Measurements from ENCODE around the gene RALGAPA2. TPM values are rescaled to one million over a fixed set of nuclear protein-coding genes. Genes with fewer than 3 reads are reported as not detected.

Gene RALGAPA2
- total and polyA plus RNA-seq, 2 donors (not counting 1 experiment from before 2014, with no cell fraction given): 1.2 to 7.6 TPM

- no peaks in the 10 kb centered on the region for H3K4me1 ChIP-seq (ENCODE audit: control insufficient read depth, extremely low read depth, insufficient read depth, low read length)
- H2AFZ ChIP-seq (ENCODE audit: low read length): no peak overlapping the region
- no peak overlapping the region for H3K4me2 ChIP-seq (ENCODE audit: extremely low read depth, insufficient read depth, low read length)
- H3K79me2 ChIP-seq (ENCODE audit: control insufficient read depth, insufficient read depth, low read length): no peaks in the 10 kb centered on the region
- H4K20me1 ChIP-seq (ENCODE audit: control insufficient read depth, extremely low read depth, insufficient read depth, low read length): no peaks in the 10 kb centered on the region
- no peaks in the 10 kb centered on the region for H3K9me3 ChIP-seq (ENCODE audit: control insufficient read depth, insufficient read depth, low read depth, low read length)
- TF ChIP-seq CTCF (conservative IDR thresholded peaks at IDR 0.05 in 1 of 2, IDR thresholded peaks at IDR 0.05 in 1 of 2; ENCODE audit: low read depth in 1 of 2, low read length in 2 of 2) (no peak), EZH2 (IDR thresholded peaks at IDR 0.05; ENCODE audit: low read length, missing control alignments) (no peak)
- H3K36me3 ChIP-seq (ENCODE audit: control insufficient read depth, insufficient read depth, low read length): no peaks in the 10 kb centered on the region
- H3K9ac ChIP-seq (ENCODE audit: insufficient read depth, low read length): no peak overlapping the region
- H3K27ac ChIP-seq (ENCODE audit: insufficient read depth, low read length): no peak overlapping the region
- no peak for DNase-seq (ENCODE audit: low read depth in 2 of 2)
- no peak overlapping the region for H3K4me3 ChIP-seq (replicated peaks in 1 of 4; ENCODE audit: control extremely low read depth in 1 of 4, insufficient read depth in 1 of 4, low read depth in 3 of 4, low read length in 4 of 4)
- no peaks in the 10 kb centered on the region for H3K27me3 ChIP-seq (ENCODE audit: control insufficient read depth, insufficient read depth, low read length)
These were observed 239.7 kb downstream of the RALGAPA2 start for GRCh38 chr20:20472684-20473274.

- Histone ChIP-seq H4K20me1 (ENCODE audit: control insufficient read depth, extremely low read depth, insufficient read depth, low read length) (no peaks in the 10 kb centered on the region), H3K36me3 (ENCODE audit: control insufficient read depth, insufficient read depth, low read length) (no peaks in the 10 kb centered on the region), H2AFZ (ENCODE audit: low read length) (no peak overlapping the region), H3K4me1 (ENCODE audit: control insufficient read depth, extremely low read depth, insufficient read depth, low read length) (peaks cover 2% of the 10 kb centered on the region), H3K79me2 (ENCODE audit: control insufficient read depth, insufficient read depth, low read length) (no peaks in the 10 kb centered on the region), H3K27me3 (ENCODE audit: control insufficient read depth, insufficient read depth, low read length) (no peaks in the 10 kb centered on the region), H3K9ac (ENCODE audit: insufficient read depth, low read length) (no peak overlapping the region), H3K4me2 (ENCODE audit: extremely low read depth, insufficient read depth, low read length) (no peak overlapping the region), H3K4me3 (replicated peaks in 1 of 4; ENCODE audit: control extremely low read depth in 1 of 4, insufficient read depth in 1 of 4, low read depth in 3 of 4, low read length in 4 of 4) (no peak overlapping the region), H3K9me3 (ENCODE audit: control insufficient read depth, insufficient read depth, low read depth, low read length) (no peaks in the 10 kb centered on the region), H3K27ac (ENCODE audit: insufficient read depth, low read length) (no peak overlapping the region)
- no peak for TF ChIP-seq CTCF (conservative IDR thresholded peaks at IDR 0.05 in 1 of 2, IDR thresholded peaks at IDR 0.05 in 1 of 2; ENCODE audit: low read depth in 1 of 2, low read length in 2 of 2)
- no peak for TF ChIP-seq EZH2 (IDR thresholded peaks at IDR 0.05; ENCODE audit: low read length, missing control alignments)
- peak; percentile 81 to 91 for DNase-seq (ENCODE audit: low read depth in 2 of 2)
These were observed 246.0 kb downstream of the RALGAPA2 start for GRCh38 chr20:20466341-20466879.

- H3K4me1 ChIP-seq (ENCODE audit: control insufficient read depth, extremely low read depth, insufficient read depth, low read length): peaks cover 2% of the 10 kb centered on the region
- H3K9me3 ChIP-seq (ENCODE audit: control insufficient read depth, insufficient read depth, low read depth, low read length): no peaks in the 10 kb centered on the region
- no peak for DNase-seq (ENCODE audit: low read depth in 2 of 2)
- no peak overlapping the region for H3K4me3 ChIP-seq (replicated peaks in 1 of 4; ENCODE audit: control extremely low read depth in 1 of 4, insufficient read depth in 1 of 4, low read depth in 3 of 4, low read length in 4 of 4)
- TF ChIP-seq EZH2 (IDR thresholded peaks at IDR 0.05; ENCODE audit: low read length, missing control alignments): no peak
- TF ChIP-seq CTCF (conservative IDR thresholded peaks at IDR 0.05 in 1 of 2, IDR thresholded peaks at IDR 0.05 in 1 of 2; ENCODE audit: low read depth in 1 of 2, low read length in 2 of 2): peak; percentile 19 to 57
- no peak overlapping the region for H2AFZ ChIP-seq (ENCODE audit: low read length)
- no peaks in the 10 kb centered on the region for H4K20me1 ChIP-seq (ENCODE audit: control insufficient read depth, extremely low read depth, insufficient read depth, low read length)
- no peaks in the 10 kb centered on the region for H3K79me2 ChIP-seq (ENCODE audit: control insufficient read depth, insufficient read depth, low read length)
- no peak overlapping the region for H3K4me2 ChIP-seq (ENCODE audit: extremely low read depth, insufficient read depth, low read length)
- H3K27me3 ChIP-seq (ENCODE audit: control insufficient read depth, insufficient read depth, low read length): no peaks in the 10 kb centered on the region
- no peak overlapping the region for H3K27ac ChIP-seq (ENCODE audit: insufficient read depth, low read length)
- H3K9ac ChIP-seq (ENCODE audit: insufficient read depth, low read length): no peak overlapping the region
- no peaks in the 10 kb centered on the region for H3K36me3 ChIP-seq (ENCODE audit: control insufficient read depth, insufficient read depth, low read length)
These were observed 247.2 kb downstream of the RALGAPA2 start for GRCh38 chr20:20465252-20465651.
